Ishikawa (cell line): ENCODE measurements around the gene LAD1.
A peak's percentile ranks its signal among the peaks of the same experiment; 100 is the strongest.

Experiments
- CEBPB ChIP-seq: IDR thresholded peaks from 2 replicates; pipeline ENCODE4 v1.6.1; 2012
- CREB1 ChIP-seq: IDR thresholded peaks from 2 replicates; pipeline ENCODE4 v1.6.1; 2012; ENCODE audit warnings: low read depth
- EGR1 ChIP-seq: IDR thresholded peaks from 2 replicates; pipeline ENCODE4 v1.6.1; 2012
- EP300 ChIP-seq: IDR thresholded peaks from 2 replicates; pipeline ENCODE4 v1.6.1; 2012; ENCODE audit warnings: borderline replicate concordance
- FOXM1 ChIP-seq: IDR thresholded peaks from 2 replicates; pipeline ENCODE4 v1.6.1; 2012; ENCODE audit warnings: low read depth, borderline replicate concordance
- MAX ChIP-seq: IDR thresholded peaks from 2 replicates; pipeline ENCODE4 v1.6.1; 2012
- NFIC ChIP-seq: IDR thresholded peaks from 2 replicates; pipeline ENCODE4 v1.6.1; 2012
- RAD21 ChIP-seq: IDR thresholded peaks from 2 replicates; pipeline ENCODE4 v1.6.1; 2012; ENCODE audit warnings: low read depth
- REST ChIP-seq: IDR thresholded peaks from 2 replicates; pipeline ENCODE4 v1.6.1; 2012; ENCODE audit warnings: low read depth, mild to moderate bottlenecking
- TAF1 ChIP-seq: IDR thresholded peaks from 2 replicates; pipeline ENCODE4 v1.6.1; 2012; ENCODE audit warnings: low read depth, mild to moderate bottlenecking
- TCF12 ChIP-seq: IDR thresholded peaks from 2 replicates; pipeline ENCODE4 v1.6.1; 2012; ENCODE audit warnings: low read depth
- TEAD4 ChIP-seq: IDR thresholded peaks from 2 replicates; pipeline ENCODE4 v1.6.1; 2012
- USF1 ChIP-seq: IDR thresholded peaks from 2 replicates; pipeline ENCODE4 v1.6.1; 2012
- YY1 ChIP-seq: IDR thresholded peaks from 2 replicates; pipeline ENCODE4 v1.6.1; 2012; ENCODE audit warnings: low read depth
- ZBTB7A ChIP-seq: IDR thresholded peaks from 2 replicates; pipeline ENCODE4 v1.6.1; 2012; ENCODE audit warnings: low read depth

LAD1 gene

GRCh38 chr1:201359873-201360210 is 39.3 kb downstream of the LAD1 start:
- TF ChIP-seq NFIC, result no peak
- no peak for TF ChIP-seq FOXM1
- no peak for TF ChIP-seq RAD21
- TF ChIP-seq TAF1, result no peak
- no peak for TF ChIP-seq CEBPB
- no peak for TF ChIP-seq YY1
- no peak for TF ChIP-seq CREB1
- TF ChIP-seq USF1, result no peak
- no peak for TF ChIP-seq EP300
- TF ChIP-seq REST, result no peak
- TF ChIP-seq MAX, result no peak
- TF ChIP-seq TCF12, result no peak
- TF ChIP-seq EGR1, result no peak
- TF ChIP-seq TEAD4, result no peak
- no peak for TF ChIP-seq ZBTB7A

GRCh38 chr1:201359031-201359872 is 39.9 kb downstream of the LAD1 start:
- TF ChIP-seq MAX (no peak), EP300 (no peak), NFIC (no peak), RAD21 (no peak), ZBTB7A (no peak), TAF1 (no peak), USF1 (no peak), CEBPB (no peak), TCF12 (no peak), CREB1 (no peak), REST (no peak), TEAD4 (no peak)

GRCh38 chr1:201358596-201358995 is 40.5 kb downstream of the LAD1 start:
- no peak for TF ChIP-seq EP300
- TF ChIP-seq MAX, result peak; percentile 42; the same call in 1 of the 2 replicates
- TF ChIP-seq FOXM1, result no peak

GRCh38 chr1:201357636-201358348 is 41.3 kb downstream of the LAD1 start:
- TF ChIP-seq CEBPB (no peak), FOXM1 (no peak), YY1 (no peak), TEAD4 (no peak), RAD21 (no peak), USF1 (no peak), EGR1 (no peak), CREB1 (no peak), MAX (no peak), NFIC (no peak), TCF12 (no peak), ZBTB7A (no peak), REST (no peak), TAF1 (no peak), EP300 (no peak)
